ENCODE measurements around the gene P2RY1. TPM values are rescaled to one million over a fixed set of nuclear protein-coding genes. Genes with fewer than 3 reads are reported as not detected.

The P2RY1 gene
- total and polyA plus RNA-seq, 9 of the 15 experiments (the other 6 are each of a cell fraction or from before 2014, with no cell fraction given) = 6.0 to 27.9 (median 18.4) TPM

DNA sequence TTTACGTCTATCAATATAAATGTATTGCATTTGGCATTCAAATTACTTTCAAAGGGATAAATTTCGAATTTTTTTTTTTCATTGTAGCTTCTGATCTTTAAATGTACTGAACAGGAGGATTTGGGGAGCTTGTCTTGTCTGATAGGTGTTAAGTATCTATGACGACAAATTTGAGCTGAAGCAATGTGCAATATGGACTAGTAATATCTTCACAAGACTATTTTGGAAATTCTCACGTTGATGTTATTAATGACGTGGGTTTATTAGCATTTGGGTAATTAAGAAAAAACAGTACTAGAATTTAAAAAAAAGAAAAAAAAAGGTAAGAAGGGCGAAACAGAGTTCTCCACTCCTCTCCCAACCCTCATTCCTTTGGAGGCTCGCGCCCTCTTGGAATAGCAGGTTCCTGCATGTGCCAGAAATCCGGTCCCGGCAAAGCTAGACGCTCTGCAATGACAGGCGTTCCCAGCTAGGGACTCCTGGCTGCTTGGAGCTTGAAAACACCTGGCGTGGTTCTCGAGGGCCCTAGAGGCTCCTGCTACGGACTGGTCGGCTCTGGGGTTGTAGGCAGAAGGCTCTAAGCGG, 648 bp upstream of the P2RY1 start:
- BruUV-seq (replicated peaks) = TSS peak; percentile 90
- peak overlapping the region; percentile 77 to 99 for H3K9ac ChIP-seq (ENCODE audit: insufficient read depth in 1 of 2, low read depth in 2 of 2, low read length in 2 of 2)
- POLR2A ChIA-PET = interaction anchor here (0.7 to 1.7 kb wide), 16 partner anchors 9 to 1420 kb away, joined by 3 to 8 read pairs (median 3); no protein-coding TSS in a partner anchor
- peak overlapping the region; percentile 68 for H3K4me3 ChIP-seq
- H3K4me2 ChIP-seq (ENCODE audit: insufficient read depth, low read length) = peak overlapping the region; percentile 89
- peak overlapping the region; percentile 91 for H2AFZ ChIP-seq (ENCODE audit: low read depth, low read length)
- ATAC-seq (no peak), FAIRE-seq (peak; percentile 23), DNase-seq (ENCODE audit: extremely low read depth in 1 of 4, low spot score in 3 of 4) (no peak)
- H3K79me2 ChIP-seq (ENCODE audit: control insufficient read depth, insufficient read depth, low read length) = peaks cover 50% of the 10 kb centered on the region
- H3K4me1 ChIP-seq (replicated peaks in 1 of 2; ENCODE audit: control insufficient read depth in 2 of 2, insufficient read depth in 2 of 2, low read length in 2 of 2) = peaks cover 8 to 15% of the 10 kb centered on the region in 2 experiments; a peak in 4 of 5 replicates
- H3K36me3 ChIP-seq (ENCODE audit: control insufficient read depth, insufficient read depth, low read length) = peaks cover 24% of the 10 kb centered on the region
- in situ Hi-C loops (cut with MboI) (no loop called here), intact Hi-C loops (cut with micrococcal nuclease) (loop anchor here (5.0 kb wide), 1 partner anchor 262 kb away; no protein-coding TSS in a partner anchor)
- H3K27ac ChIP-seq (ENCODE audit: extremely low read depth, low read depth, low read length) = peak overlapping the region; percentile 89
- no peaks in the 10 kb centered on the region for H3K27me3 ChIP-seq (ENCODE audit: control insufficient read depth in 2 of 2, insufficient read depth in 2 of 2, low read length in 2 of 2)
- peaks cover 7% of the 10 kb centered on the region; the same call in 1 of the 2 replicates for H4K20me1 ChIP-seq (replicated peaks; ENCODE audit: control insufficient read depth, insufficient read depth, low read length)
- CTCF ChIA-PET (ENCODE audit: low intra/inter-chr PET ratio) = no interaction called here
- WGBS (ENCODE audit: insufficient coverage, low coverage, missing lambda C conversion rate) = 4% methylated on average over 17 of the region's 17 CpGs
- H3K9me3 ChIP-seq (replicated peaks; ENCODE audit: control insufficient read depth, insufficient read depth, low read depth, low read length) = no peaks in the 10 kb centered on the region
- no peaks in the 10 kb centered on the region for H3K9me1 ChIP-seq (ENCODE audit: control insufficient read depth, insufficient read depth, low read length)
- TF ChIP-seq EHMT2 (IDR thresholded peaks at IDR 0.05) (no peak), ZNF253 (CRISPR knock-in tag; conservative IDR thresholded peaks at IDR 0.05) (no peak), NFIC (IDR thresholded peaks at IDR 0.05) (no peak), YY1 (IDR thresholded peaks at IDR 0.05; ENCODE audit: borderline replicate concordance in 1 of 3, control insufficient read depth in 1 of 3, extremely low read depth in 1 of 3, insufficient read depth in 3 of 3, insufficient read length in 1 of 3, insufficient replicate concordance in 2 of 3, low read depth in 1 of 3, low read length in 2 of 3) (peak in 2 of 3 experiments; percentile 5 to 18), DACH1 (IDR thresholded peaks at IDR 0.05; ENCODE audit: partially characterized antibody) (peak; percentile 43), MAZ (CRISPR knock-in tag; conservative IDR thresholded peaks at IDR 0.05 in 1 of 2, IDR thresholded peaks at IDR 0.05 in 1 of 2) (no peak), SMARCA5 (IDR thresholded peaks at IDR 0.05) (peak; percentile 22; the same call in 1 of the 2 replicates)
- TF ChIP-seq, protein P1, sequence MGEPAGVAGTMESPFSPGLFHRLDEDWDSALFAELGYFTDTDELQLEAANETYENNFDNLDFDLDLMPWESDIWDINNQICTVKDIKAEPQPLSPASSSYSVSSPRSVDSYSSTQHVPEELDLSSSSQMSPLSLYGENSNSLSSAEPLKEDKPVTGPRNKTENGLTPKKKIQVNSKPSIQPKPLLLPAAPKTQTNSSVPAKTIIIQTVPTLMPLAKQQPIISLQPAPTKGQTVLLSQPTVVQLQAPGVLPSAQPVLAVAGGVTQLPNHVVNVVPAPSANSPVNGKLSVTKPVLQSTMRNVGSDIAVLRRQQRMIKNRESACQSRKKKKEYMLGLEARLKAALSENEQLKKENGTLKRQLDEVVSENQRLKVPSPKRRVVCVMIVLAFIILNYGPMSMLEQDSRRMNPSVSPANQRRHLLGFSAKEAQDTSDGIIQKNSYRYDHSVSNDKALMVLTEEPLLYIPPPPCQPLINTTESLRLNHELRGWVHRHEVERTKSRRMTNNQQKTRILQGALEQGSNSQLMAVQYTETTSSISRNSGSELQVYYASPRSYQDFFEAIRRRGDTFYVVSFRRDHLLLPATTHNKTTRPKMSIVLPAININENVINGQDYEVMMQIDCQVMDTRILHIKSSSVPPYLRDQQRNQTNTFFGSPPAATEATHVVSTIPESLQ (CRISPR knock-in tag; IDR thresholded peaks at IDR 0.05) = no peak
- TF ChIP-seq, protein P2, sequence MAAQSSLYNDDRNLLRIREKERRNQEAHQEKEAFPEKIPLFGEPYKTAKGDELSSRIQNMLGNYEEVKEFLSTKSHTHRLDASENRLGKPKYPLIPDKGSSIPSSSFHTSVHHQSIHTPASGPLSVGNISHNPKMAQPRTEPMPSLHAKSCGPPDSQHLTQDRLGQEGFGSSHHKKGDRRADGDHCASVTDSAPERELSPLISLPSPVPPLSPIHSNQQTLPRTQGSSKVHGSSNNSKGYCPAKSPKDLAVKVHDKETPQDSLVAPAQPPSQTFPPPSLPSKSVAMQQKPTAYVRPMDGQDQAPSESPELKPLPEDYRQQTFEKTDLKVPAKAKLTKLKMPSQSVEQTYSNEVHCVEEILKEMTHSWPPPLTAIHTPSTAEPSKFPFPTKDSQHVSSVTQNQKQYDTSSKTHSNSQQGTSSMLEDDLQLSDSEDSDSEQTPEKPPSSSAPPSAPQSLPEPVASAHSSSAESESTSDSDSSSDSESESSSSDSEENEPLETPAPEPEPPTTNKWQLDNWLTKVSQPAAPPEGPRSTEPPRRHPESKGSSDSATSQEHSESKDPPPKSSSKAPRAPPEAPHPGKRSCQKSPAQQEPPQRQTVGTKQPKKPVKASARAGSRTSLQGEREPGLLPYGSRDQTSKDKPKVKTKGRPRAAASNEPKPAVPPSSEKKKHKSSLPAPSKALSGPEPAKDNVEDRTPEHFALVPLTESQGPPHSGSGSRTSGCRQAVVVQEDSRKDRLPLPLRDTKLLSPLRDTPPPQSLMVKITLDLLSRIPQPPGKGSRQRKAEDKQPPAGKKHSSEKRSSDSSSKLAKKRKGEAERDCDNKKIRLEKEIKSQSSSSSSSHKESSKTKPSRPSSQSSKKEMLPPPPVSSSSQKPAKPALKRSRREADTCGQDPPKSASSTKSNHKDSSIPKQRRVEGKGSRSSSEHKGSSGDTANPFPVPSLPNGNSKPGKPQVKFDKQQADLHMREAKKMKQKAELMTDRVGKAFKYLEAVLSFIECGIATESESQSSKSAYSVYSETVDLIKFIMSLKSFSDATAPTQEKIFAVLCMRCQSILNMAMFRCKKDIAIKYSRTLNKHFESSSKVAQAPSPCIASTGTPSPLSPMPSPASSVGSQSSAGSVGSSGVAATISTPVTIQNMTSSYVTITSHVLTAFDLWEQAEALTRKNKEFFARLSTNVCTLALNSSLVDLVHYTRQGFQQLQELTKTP (IDR thresholded peaks at IDR 0.05; ENCODE audit: low read depth in 1 of 2, partially characterized antibody in 2 of 2) = peak in 1 of 2 experiments; percentile 55
- TF ChIP-seq, protein P3, sequence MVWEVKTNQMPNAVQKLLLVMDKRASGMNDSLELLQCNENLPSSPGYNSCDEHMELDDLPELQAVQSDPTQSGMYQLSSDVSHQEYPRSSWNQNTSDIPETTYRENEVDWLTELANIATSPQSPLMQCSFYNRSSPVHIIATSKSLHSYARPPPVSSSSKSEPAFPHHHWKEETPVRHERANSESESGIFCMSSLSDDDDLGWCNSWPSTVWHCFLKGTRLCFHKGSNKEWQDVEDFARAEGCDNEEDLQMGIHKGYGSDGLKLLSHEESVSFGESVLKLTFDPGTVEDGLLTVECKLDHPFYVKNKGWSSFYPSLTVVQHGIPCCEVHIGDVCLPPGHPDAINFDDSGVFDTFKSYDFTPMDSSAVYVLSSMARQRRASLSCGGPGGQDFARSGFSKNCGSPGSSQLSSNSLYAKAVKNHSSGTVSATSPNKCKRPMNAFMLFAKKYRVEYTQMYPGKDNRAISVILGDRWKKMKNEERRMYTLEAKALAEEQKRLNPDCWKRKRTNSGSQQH (CRISPR knock-in tag; IDR thresholded peaks at IDR 0.05) = no peak
- TF ChIP-seq, protein P4, sequence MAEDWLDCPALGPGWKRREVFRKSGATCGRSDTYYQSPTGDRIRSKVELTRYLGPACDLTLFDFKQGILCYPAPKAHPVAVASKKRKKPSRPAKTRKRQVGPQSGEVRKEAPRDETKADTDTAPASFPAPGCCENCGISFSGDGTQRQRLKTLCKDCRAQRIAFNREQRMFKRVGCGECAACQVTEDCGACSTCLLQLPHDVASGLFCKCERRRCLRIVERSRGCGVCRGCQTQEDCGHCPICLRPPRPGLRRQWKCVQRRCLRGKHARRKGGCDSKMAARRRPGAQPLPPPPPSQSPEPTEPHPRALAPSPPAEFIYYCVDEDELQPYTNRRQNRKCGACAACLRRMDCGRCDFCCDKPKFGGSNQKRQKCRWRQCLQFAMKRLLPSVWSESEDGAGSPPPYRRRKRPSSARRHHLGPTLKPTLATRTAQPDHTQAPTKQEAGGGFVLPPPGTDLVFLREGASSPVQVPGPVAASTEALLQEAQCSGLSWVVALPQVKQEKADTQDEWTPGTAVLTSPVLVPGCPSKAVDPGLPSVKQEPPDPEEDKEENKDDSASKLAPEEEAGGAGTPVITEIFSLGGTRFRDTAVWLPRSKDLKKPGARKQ (CRISPR knock-in tag; IDR thresholded peaks at IDR 0.05) = no peak
